ENCODE measurements around the gene RHOH. TPM values are rescaled to one million over a fixed set of nuclear protein-coding genes. Genes with fewer than 3 reads are reported as not detected.

RHOH gene
- total and polyA plus RNA-seq, 10 donors = 51.4 to 112 (median 74.3) TPM

GRCh38 chr4:40211224-40212185 lies 14.7 kb downstream of the RHOH start:
- WGBS, 5 donors = 72 to 77% (median 77%) methylated on average over 13 of the region's 13 CpGs
- intact Hi-C loops (cut with DNase I; ENCODE audit: low total_unique reads) = no loop called here
- H3K4me1 ChIP-seq = peaks cover 28 to 100% (median 92%) of the 10 kb centered on the region in 6 donors
- DNase-seq = no peak
- no peaks in the 10 kb centered on the region for H3K27me3 ChIP-seq (replicated peaks in 1 of 7)
- H3K27ac ChIP-seq = peak overlapping the region in 7 of 8 donors; percentile 10 to 68 (median 50)
- H3K4me3 ChIP-seq = peak overlapping the region in 1 of 8 donors; percentile 32
- no peaks in the 10 kb centered on the region for H3K9me3 ChIP-seq
- TF ChIP-seq POLR2AphosphoS5 (IDR thresholded peaks at IDR 0.05) = no peak
- TF ChIP-seq POLR2A (IDR thresholded peaks at IDR 0.05) = no peak
- no peak for TF ChIP-seq CTCF (IDR thresholded peaks at IDR 0.05 in 8 of 11, conservative IDR thresholded peaks at IDR 0.05 in 3 of 11)
- H3K36me3 ChIP-seq = peaks cover 0 to 57% (median 3%) of the 10 kb centered on the region in 6 donors

- no peaks in the 10 kb centered on the region for H3K27me3 ChIP-seq (replicated peaks in 1 of 7)
- no peak for DNase-seq
- H3K4me3 ChIP-seq = no peak overlapping the region
- 44 to 51% (median 47%) methylated on average over 6 of the region's 6 CpGs for WGBS, 5 donors
- intact Hi-C loops (cut with DNase I; ENCODE audit: low total_unique reads) = no loop called here
- no peaks in the 10 kb centered on the region for H3K9me3 ChIP-seq
- H3K27ac ChIP-seq = peak overlapping the region in 7 of 8 donors; percentile 10 to 68 (median 50)
- H3K4me1 ChIP-seq = peaks cover 24 to 100% (median 92%) of the 10 kb centered on the region in 6 donors
- H3K36me3 ChIP-seq = peaks cover 0 to 69% (median 4%) of the 10 kb centered on the region in 6 donors
- no peak for TF ChIP-seq CTCF (IDR thresholded peaks at IDR 0.05 in 8 of 11, conservative IDR thresholded peaks at IDR 0.05 in 3 of 11)
- TF ChIP-seq POLR2AphosphoS5 (IDR thresholded peaks at IDR 0.05) = no peak
- no peak for TF ChIP-seq POLR2A (IDR thresholded peaks at IDR 0.05)
Observed at GRCh38 chr4:40212674-40213527, 16.1 kb downstream of the RHOH start.

- TF ChIP-seq POLR2A (IDR thresholded peaks at IDR 0.05) (no peak), POLR2AphosphoS5 (IDR thresholded peaks at IDR 0.05) (peak in 1 of 3 donors; percentile 44)
- DNase-seq = no peak
- Histone ChIP-seq H3K27ac (peak overlapping the region in 5 of 8 donors; percentile 12 to 68 (median 52)), H3K4me1 (peaks cover 27 to 100% (median 91%) of the 10 kb centered on the region in 6 donors), H3K4me3 (no peak overlapping the region), H3K27me3 (replicated peaks in 1 of 7) (no peaks in the 10 kb centered on the region), H3K36me3 (peaks cover 0 to 81% (median 7%) of the 10 kb centered on the region in 6 donors), H3K9me3 (no peaks in the 10 kb centered on the region)
- intact Hi-C loops (cut with DNase I; ENCODE audit: low total_unique reads) = no loop called here
- WGBS, 5 donors = 74 to 83% (median 80%) methylated on average over 7 of the region's 7 CpGs
Observed at GRCh38 chr4:40214038-40214437, 17.2 kb downstream of the RHOH start.

GRCh38 chr4:40214661-40215418 lies 18.0 kb downstream of the RHOH start:
- intact Hi-C loops (cut with DNase I; ENCODE audit: low total_unique reads) = no loop called here
- TF ChIP-seq CTCF (IDR thresholded peaks at IDR 0.05 in 8 of 11, conservative IDR thresholded peaks at IDR 0.05 in 3 of 11) (no peak), POLR2AphosphoS5 (IDR thresholded peaks at IDR 0.05) (no peak), POLR2A (IDR thresholded peaks at IDR 0.05) (no peak)
- H3K9me3 ChIP-seq = no peaks in the 10 kb centered on the region
- peaks cover 27 to 100% (median 92%) of the 10 kb centered on the region in 6 donors for H3K4me1 ChIP-seq
- WGBS, 5 donors = 74 to 87% (median 82%) methylated on average over 9 of the region's 9 CpGs
- no peak for DNase-seq
- peaks cover 0 to 82% (median 7%) of the 10 kb centered on the region in 6 donors for H3K36me3 ChIP-seq
- no peak overlapping the region for H3K4me3 ChIP-seq
- no peaks in the 10 kb centered on the region for H3K27me3 ChIP-seq (replicated peaks in 1 of 7)
- H3K27ac ChIP-seq = peak overlapping the region in 5 of 8 donors; percentile 24 to 68 (median 52)

All from spleen (tissue), 11 donors.